CD4-positive, alpha-beta T cell treated with Interferon alpha-2 for 1 hour (primary cell): Measurements from ENCODE around the gene CXCR4.
"Not testable (repeated sequence)": the region's sequence is repeated elsewhere in the genome, so short reads cannot be mapped to it uniquely, and the experiment has no call there.

Source experiments
- DNase-seq, 2 donors: peaks; one replicate each; pipeline ENCODE4 v3.0.0-alpha.2; 2020 to 2022

Gene CXCR4

GRCh38 chr2:136072621-136073020 is 45.3 kb downstream of the CXCR4 start:
- DNase-seq, result no peak

GRCh38 chr2:136071887-136072286 is 46.1 kb downstream of the CXCR4 start:
- not testable (repeated sequence) for DNase-seq

GRCh38 chr2:136070913-136071312 is 47.0 kb downstream of the CXCR4 start:
- no peak for DNase-seq

- DNase-seq, result no peak
Observed at GRCh38 chr2:136069773-136070172, 48.2 kb downstream of the CXCR4 start.

- no peak for DNase-seq
Observed at GRCh38 chr2:136068581-136069227, 49.2 kb downstream of the CXCR4 start.

- DNase-seq, result no peak
Observed at GRCh38 chr2:136067897-136068580, 49.9 kb downstream of the CXCR4 start.

GRCh38 chr2:136067459-136067858 is 50.5 kb downstream of the CXCR4 start:
- DNase-seq, result no peak

GRCh38 chr2:136065907-136066306 is 52.0 kb downstream of the CXCR4 start:
- no peak for DNase-seq

- DNase-seq, result no peak
Observed at GRCh38 chr2:136065384-136065783, 52.6 kb downstream of the CXCR4 start.
